Tibial nerve (tissue), 3 donors: ENCODE measurements around the gene RPL36.

Experiments
- POLR2A ChIP-seq, 2 donors: fragments of 450-650 bp; IDR thresholded peaks; one replicate each; pipeline ENCODE4 v1.6.1; 2017; ENCODE audit warnings: antibody characterized with exemption in 2 of 2, mild to moderate bottlenecking in 2 of 2, moderate library complexity in 2 of 2
- TF ChIP-seq, protein P1 (sequence below), 5 experiments: fragments of 200-600 bp in 3 of 5; fragments of 450-650 bp in 2 of 5; sonication (generic) in 3 of 5; IDR thresholded peaks; one replicate each; pipeline ENCODE4 v1.5.1; 2016 to 2019; ENCODE audit warnings: antibody characterized with exemption in 5 of 5, mild to moderate bottlenecking in 3 of 5, moderate library complexity in 2 of 5

DNA sequence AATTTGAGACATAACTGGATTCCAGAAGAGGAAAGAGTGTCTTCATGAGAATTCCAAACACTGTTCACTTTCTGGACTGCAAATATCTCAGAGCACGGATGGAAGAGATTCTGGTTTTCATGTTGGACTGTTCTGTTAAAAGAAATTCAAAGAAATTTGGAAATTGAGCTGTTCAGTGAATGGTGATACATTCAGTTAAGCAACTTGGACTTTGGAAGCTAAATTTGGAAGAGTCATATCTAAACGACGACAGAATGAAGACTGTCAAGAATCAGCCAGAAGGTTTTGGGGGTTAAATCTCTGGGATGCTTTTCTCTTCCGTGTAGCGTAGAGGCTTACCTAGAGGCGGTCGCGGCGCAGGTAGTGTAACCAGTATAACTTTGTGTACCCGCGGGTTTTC, 41.6 kb upstream of the RPL36 start:
- TF ChIP-seq, protein P1, sequence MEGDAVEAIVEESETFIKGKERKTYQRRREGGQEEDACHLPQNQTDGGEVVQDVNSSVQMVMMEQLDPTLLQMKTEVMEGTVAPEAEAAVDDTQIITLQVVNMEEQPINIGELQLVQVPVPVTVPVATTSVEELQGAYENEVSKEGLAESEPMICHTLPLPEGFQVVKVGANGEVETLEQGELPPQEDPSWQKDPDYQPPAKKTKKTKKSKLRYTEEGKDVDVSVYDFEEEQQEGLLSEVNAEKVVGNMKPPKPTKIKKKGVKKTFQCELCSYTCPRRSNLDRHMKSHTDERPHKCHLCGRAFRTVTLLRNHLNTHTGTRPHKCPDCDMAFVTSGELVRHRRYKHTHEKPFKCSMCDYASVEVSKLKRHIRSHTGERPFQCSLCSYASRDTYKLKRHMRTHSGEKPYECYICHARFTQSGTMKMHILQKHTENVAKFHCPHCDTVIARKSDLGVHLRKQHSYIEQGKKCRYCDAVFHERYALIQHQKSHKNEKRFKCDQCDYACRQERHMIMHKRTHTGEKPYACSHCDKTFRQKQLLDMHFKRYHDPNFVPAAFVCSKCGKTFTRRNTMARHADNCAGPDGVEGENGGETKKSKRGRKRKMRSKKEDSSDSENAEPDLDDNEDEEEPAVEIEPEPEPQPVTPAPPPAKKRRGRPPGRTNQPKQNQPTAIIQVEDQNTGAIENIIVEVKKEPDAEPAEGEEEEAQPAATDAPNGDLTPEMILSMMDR (IDR thresholded peaks at IDR 0.05), result no peak
- no peak for TF ChIP-seq POLR2A (IDR thresholded peaks at IDR 0.05)
